Inflammatory macrophage treated with lipopolysaccharide for 4 hours (primary cell): Measurements from ENCODE around the gene DMTF1.
"Not testable (repeated sequence)": the region's sequence is repeated elsewhere in the genome, so short reads cannot be mapped to it uniquely, and the experiment has no call there.

Experiments
- DNase-seq: peaks from one replicate; pipeline ENCODE4 v3.0.0-alpha.2; 2020

Gene DMTF1

GRCh38 chr7:87202208-87202607 lies 50.0 kb downstream of the DMTF1 start:
- no peak for DNase-seq

- no peak for DNase-seq
These were observed 50.5 kb downstream of the DMTF1 start for GRCh38 chr7:87202705-87203104.

DNA sequence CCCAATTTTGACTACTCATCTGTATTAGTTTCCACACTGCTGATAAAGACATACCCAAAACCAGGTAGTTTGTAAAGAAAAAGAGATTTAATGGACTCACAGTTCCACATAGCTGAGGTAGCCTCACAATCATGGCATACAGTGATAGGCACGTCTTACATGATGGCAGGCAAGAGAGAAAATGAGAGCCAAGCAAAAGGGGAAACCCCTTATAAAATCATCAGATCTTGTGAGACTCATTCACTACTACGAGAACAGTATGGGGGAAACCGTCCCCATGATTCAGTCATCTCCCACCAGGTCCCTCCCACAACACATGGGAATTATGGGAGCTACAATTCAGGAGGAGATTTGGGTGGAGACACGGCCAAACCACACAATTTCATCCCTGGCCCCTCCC lies 51.7 kb downstream of the DMTF1 start:
- peak; percentile 60 for DNase-seq

DNA sequence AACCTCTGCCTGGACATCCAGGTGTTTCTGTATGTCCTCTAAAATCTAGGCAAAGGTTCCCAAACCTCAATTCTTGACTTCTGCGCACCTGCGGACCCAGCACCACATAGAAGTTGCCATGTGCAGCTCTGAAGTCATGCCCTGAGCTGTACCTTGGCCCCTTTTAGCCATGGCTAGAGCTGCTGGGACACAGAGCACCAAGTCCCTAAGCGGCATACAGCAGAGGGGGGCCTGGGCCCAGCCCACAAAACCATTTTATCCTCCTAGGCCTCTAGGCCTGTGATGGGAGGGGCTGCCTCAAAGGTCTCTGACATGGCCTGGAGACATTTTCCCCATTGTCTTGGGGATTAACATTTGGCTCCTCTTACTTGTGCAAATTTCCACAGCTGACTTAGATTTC lies 52.7 kb downstream of the DMTF1 start:
- no peak for DNase-seq

GRCh38 chr7:87205701-87206100 lies 53.4 kb downstream of the DMTF1 start:
- DNase-seq: not testable (repeated sequence)

- DNase-seq: no peak
These were observed 54.1 kb downstream of the DMTF1 start for GRCh38 chr7:87206361-87206760.

GRCh38 chr7:87209295-87209924 lies 57.2 kb downstream of the DMTF1 start:
- no peak for DNase-seq

DNA sequence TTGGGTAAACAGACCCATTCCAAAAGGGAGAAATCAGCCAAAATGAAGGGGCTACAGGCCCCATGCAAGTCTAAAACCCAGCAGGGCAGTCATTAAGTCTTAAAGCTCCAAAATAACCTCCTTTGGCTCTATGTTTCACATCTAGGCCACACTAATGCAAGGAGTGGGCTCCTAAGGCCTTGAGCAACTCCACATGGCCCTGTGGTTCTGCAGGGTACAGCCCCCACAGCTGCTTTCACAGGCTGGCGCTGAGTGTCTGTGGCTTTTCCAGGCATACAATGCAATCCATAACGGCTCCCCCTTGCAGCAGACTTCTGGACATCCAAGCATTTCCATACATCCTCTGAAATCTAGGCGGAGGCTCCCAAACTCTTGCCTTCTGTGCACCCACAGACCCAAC lies 58.3 kb downstream of the DMTF1 start:
- DNase-seq: no peak

DNA sequence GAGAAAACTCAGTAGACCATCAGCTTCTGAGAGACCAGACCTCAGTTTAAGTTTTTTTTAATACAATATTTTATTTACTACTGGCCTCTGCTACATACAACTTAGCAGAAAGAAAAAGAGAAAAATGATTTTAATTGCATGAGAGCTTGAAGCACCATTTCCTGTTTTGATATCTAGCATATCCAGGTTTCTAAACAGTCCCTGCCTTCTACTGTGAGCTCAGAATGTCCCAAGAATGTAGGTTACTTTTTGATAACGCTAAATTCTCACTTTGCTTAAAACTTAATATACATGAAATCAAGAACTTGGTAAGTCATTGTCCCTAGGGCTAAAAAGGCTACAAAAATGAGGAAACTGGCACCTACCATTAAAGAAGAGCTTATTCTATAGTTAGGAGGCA lies 60.2 kb downstream of the DMTF1 start:
- peak; percentile 44 for DNase-seq

GRCh38 chr7:87213252-87213651 lies 61.0 kb downstream of the DMTF1 start:
- DNase-seq: no peak

- peak; percentile 71 for DNase-seq
These were observed 61.6 kb downstream of the DMTF1 start for GRCh38 chr7:87213811-87214210.

DNA sequence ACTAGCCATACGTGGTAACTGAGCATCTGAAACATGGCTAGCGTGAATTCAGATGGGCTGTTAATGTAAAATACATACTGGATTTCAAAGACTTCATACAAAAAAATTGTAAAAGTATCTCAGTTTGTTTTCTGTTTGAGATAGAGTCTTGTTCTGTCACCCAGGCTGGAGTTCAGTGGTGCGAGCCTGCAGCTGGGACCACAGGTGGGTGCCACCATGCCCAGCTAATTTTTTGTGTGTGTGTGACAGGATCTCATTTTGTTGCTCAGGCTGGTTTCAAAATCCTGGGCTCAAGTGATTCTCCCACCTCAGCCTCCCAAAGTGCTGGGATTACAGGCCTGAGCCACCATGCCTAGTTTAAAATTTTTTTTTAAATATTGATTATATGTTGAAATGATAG lies 62.8 kb downstream of the DMTF1 start:
- no peak for DNase-seq

DNA sequence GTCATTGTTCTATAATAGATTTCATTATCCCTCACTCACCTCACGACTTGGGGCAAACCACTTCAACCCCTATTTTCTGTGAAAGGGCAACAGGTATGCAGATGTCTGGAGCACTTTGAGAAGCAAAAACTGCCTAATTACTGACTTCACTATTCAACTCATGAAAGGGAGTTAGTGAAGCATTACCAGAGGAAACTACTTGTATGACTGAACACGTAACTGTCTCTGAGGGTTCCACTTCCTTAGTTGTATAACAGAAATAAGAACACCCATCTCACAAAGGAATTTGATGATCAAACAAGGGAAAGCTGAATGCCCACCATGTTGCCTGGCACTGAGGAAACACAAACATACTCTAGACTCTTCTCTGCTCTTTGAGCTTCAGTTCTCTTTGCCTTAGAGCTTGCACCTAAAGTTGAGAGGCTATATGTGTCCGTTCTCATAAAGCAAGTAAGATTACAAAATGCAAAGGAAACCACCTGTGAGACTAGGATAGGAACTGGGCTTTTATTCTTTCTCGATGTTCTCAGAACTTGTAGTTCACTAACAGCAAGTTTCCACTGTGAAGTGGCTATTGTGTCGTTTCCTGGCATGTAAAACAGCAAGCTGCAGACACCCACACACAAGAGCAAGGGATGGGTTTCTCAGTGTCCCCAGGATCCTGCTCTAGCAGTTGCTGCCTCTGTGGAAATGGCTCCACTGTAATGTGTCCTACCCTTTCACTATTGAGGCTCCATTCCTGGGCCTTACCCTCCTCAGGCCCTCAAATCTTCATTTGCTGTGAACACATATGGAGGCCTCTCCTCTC lies 64.7 kb downstream of the DMTF1 start:
- peak; percentile 59 for DNase-seq

- DNase-seq: no peak
These were observed 65.9 kb downstream of the DMTF1 start for GRCh38 chr7:87217983-87218653.

GRCh38 chr7:87218796-87219544 lies 66.7 kb downstream of the DMTF1 start:
- peak; percentile 87 for DNase-seq

GRCh38 chr7:87219545-87220025 lies 67.3 kb downstream of the DMTF1 start, which contains the start of gene TMEM243:
Gene TMEM243, minus strand, starts transcription at chr7:87219732. Its CDS starts 229 bp downstream, at chr7:87219503.
- peak; percentile 94 for DNase-seq

DNA sequence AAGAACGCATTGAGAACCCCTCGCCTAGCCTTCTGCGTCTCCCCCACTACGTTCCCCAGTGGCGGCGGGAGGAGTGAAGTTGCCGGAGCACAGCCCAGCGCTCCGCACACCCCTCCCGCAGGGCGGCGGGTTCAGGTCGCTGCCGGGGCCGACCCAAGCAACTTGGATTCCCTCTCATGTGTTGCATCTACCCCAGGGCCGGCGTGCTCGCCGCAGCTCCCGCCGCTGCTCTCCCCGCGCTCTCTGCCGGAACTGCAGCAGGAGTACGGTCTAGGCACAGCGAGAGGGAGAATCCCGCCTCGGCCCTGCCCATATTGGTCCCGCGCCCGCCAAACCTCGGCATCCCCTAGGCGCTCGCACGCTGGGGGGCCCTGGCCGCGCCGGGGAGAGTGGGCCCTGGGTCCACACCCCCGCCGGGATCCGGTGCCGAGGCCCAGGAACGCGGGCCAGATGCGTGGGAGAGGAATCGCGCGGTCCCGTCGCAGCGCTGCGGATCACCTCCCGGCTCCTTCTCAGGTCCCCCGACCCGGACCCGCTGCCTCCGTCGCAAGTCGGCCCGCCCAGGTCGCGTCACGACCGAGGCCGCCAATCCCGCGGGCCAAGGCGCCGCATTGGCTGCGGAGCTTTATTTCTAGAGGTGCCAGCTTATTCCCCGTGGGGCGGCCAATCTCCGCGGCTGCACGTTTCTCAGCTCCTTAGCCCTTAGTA lies 67.9 kb downstream of the DMTF1 start:
- peak; percentile 78 for DNase-seq

- no peak for DNase-seq
These were observed 68.5 kb downstream of the DMTF1 start for GRCh38 chr7:87220734-87221215.

DNA sequence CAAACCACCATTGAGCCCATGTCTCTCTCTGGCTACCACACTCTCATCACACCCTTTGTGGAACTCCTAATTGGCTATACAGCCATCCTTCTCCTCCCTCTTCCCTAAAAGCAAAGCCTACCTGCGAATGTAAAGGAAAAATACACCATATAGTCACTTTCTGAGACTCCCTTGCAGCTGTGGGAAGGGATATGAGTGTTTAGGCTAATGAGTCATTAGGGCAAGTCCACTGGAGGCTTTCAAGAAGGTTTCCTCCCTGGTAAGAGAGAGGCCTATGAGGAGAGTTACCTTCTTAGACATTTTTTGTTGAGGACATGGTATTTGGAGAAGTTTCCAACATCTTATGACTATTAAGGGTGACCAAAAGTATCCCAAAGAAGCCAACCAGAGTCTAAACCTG lies 71.4 kb downstream of the DMTF1 start:
- no peak for DNase-seq

- DNase-seq: no peak
These were observed 73.4 kb downstream of the DMTF1 start for GRCh38 chr7:87225696-87226095.

GRCh38 chr7:87226495-87226894 lies 74.2 kb downstream of the DMTF1 start:
- DNase-seq: no peak

GRCh38 chr7:87231258-87231657 lies 79.0 kb downstream of the DMTF1 start:
- no peak for DNase-seq
